Measurements from ENCODE around the gene NFKBIZ.

- TF ChIP-seq MAX (IDR thresholded peaks at IDR 0.05) = no peak
- TF ChIP-seq RAD21 (IDR thresholded peaks at IDR 0.05; ENCODE audit: low read depth) = no peak
- TF ChIP-seq TEAD4 (IDR thresholded peaks at IDR 0.05) = no peak
- TF ChIP-seq FOXM1 (IDR thresholded peaks at IDR 0.05; ENCODE audit: borderline replicate concordance, low read depth) = no peak
- TF ChIP-seq YY1 (IDR thresholded peaks at IDR 0.05; ENCODE audit: low read depth) = no peak
- no peak for TF ChIP-seq NFIC (IDR thresholded peaks at IDR 0.05)
- TF ChIP-seq USF1 (IDR thresholded peaks at IDR 0.05) = no peak
- no peak for TF ChIP-seq EP300 (IDR thresholded peaks at IDR 0.05; ENCODE audit: borderline replicate concordance)
- TF ChIP-seq REST (IDR thresholded peaks at IDR 0.05; ENCODE audit: low read depth) = no peak
- no peak for TF ChIP-seq CEBPB (IDR thresholded peaks at IDR 0.05)
These were observed 20.8 kb downstream of the NFKBIZ start for GRCh38 chr3:101870138-101870537.
